HG03135 (cell line): ENCODE measurements around the gene PLXNA2.

Experiments
- ATAC-seq: cut with Tn5 transposase; IDR thresholded peaks from one replicate; pipeline ENCODE4 v1.9.1; 2021; ENCODE audit warnings: mild to moderate bottlenecking, moderate library complexity; ENCODE audit not compliant: unreplicated experiment

The PLXNA2 gene

DNA sequence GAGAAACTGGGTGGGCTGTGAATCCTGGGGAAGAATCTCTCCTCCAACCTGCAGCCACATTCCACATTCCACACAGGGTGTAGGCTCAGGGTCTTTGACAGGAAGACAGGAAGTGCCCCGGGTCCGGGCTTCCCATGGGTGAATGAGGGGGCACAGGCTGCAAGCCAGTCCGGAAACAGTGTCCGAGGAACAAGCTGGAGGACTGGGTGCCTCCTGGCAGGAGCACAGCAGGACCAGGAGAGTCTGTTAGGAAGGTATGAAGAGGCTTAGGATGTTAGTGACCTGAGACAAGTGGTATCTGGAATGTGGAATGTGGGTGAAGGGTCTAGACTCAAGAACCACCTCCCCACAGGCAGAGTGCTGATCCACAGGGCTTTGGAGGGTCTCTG, 212.3 kb downstream of the PLXNA2 start:
- ATAC-seq, result no peak

DNA sequence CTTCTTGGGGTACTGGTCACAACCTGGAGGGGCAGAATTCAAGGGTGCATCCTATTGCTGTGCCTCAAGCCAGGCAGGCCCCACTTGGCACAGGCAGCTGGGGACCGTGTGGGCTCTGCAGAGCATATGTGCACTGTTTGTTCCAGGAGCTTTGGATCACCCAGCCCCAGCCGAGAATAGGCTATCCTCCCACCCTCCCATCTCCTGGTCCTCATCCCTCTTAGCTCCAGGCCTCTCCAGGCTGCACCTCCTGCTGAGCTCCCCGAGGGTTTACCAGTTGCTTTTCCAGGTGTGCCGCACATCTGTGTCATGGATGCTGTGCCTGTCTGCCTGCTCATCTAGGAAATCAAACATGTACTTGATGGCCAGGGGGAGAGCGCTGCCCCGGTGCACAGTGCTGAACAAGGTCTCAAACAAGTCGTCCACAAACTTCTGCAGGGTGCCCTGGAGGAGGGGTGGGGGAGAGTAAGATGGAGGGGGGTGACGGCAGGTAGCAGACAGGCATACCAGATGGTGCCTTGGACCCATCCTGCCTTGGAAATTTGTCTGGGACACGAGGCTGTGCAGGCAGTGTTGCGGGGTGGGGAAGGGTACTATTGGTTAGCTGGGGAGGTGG, 212.8 kb downstream of the PLXNA2 start:
- ATAC-seq, result no peak

DNA sequence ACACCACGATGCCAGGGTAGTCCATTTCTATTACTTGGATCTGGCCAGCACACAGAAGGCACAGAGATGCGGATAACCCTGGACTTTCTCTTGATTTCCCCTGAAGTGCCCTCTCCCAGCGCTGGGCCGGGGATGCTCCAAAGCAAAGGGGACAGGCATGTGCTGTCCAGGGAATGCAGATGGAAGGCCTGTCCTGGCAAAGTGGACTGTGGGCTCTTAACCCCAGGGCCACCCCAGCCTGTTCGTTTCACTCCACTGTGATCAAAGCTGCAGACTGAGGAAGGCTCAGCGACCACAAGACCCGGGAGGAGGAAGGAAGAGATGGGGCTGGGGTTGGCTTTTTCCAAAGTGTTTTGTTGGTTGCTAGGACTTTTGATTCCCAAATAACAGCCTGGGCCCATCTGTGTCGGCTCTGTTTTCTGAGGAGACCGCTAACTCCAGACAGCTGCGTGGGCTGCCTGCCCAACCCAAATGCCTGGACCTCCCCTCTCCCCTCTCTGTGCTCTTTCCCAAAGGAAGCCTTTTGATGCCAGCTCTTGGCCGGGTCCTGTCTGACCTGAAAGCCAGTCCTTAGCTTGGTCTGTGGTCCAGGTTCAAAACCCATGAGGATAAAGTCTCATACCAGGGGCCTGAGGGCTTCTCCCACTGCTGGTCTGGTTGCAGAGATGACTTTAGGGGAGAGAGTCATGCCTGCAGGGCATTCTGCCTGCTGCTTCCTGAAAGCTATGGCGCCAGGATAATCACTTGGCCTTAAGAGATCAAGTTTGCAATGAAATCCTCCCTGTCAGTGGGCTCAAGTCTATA, 213.7 kb downstream of the PLXNA2 start:
- no peak for ATAC-seq

DNA sequence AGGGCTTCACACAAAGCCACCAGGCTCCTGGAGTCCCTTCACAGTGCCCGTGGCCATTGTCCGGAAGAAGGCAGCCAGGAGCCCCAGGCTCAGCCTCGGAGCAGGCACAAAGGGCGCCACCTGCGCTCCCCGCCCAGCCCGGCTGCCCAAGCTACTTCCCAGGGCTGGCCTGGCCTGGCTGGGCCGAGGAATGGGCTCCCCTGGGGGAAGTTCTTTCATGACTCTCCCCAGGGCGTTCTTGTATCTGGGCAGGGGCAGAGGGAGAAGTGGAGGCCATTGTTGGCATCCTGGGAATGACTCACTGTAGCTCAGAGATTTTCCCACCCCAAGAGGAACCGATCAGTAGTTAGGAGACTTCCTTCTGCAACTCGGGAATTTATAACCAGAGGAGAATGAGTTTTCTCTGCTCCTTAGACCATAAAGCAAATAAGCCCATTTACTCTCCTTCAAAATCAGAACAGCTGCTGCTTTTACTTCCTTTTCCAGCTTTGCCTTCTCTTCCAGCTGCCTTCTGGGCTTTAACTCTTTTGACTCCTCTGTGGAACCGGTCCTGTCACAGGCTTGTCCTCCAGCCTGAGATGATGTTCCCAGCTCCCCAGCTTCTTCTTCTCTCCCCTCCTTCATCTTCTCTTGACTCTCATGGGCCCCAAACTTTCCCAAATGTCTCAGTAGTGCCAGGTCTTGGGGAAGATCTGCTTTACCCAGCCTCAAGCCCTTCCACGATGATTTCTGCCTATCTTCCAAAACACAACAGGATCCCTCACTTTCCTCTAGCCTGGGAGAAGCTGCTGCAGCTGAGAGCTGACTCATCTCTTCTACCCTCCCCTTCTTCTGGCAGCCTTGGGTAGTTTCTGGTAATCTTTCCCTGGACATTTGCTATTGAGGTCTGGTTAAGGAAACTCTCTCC, 214.6 kb downstream of the PLXNA2 start:
- no peak for ATAC-seq

DNA sequence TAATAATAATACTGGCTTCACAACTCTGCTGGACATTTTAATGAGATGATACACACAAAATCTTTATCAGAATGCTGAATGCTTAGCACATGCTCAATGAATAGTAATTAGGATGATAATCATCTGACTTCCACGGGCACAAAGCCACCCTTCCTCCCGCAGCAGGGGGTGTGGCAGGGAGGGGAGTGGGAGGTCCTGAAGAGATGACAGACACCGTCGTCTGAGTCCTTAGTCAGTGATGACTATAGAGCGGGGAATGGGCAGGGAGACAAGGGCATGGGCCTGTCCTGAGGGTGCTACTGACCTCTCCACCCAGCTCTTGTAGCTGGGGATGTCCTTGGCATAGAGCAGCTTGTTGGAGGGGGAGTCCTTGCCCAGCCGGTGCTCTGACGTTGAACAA, 215.7 kb downstream of the PLXNA2 start:
- no peak for ATAC-seq

DNA sequence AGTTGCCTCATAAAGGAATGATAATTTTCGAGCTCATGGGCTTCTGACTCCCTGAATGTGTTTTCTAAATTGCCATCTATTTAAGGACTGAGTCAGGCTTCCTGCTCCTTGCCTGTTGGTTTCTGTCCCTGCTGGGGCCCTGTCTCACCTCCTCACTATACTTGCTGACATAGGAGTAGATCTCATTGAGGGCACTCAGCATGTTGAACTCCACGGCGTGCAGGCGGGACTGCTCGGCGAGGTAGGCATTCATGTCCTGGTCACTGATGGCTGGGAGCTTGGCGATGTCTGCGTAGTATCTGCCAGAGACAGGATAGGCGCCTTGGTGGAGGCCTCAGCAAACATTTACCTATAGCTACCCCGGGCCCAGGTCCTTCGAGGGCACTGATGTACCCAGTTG, 216.3 kb downstream of the PLXNA2 start:
- ATAC-seq, result no peak

DNA sequence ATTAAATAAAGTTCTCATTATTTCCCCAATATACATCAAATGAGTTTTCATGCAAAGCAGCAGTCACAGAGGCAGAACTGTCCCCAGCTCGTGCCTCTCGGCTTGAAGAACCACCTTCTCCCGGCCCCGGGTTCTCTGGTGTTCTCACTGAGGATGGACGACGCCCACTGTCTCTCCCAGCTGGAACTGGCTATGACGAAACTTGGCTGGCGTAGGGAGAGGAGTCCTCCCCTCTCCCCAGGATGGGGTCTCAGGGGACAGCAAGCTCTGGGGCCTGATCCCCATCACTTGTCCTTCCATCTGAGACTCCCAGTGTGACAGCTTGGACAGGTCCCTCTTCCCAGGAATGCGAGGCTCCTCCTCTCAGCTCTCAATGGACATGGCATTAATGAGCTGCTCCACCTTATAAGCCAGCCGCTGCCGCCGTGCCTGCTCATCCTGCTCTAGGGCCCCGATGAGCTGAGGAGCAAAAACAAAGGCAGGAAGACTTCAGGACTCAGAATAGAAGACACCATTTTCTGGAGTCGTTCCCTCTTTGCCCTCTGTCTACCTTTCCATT, 217.2 kb downstream of the PLXNA2 start:
- ATAC-seq, result no peak

DNA sequence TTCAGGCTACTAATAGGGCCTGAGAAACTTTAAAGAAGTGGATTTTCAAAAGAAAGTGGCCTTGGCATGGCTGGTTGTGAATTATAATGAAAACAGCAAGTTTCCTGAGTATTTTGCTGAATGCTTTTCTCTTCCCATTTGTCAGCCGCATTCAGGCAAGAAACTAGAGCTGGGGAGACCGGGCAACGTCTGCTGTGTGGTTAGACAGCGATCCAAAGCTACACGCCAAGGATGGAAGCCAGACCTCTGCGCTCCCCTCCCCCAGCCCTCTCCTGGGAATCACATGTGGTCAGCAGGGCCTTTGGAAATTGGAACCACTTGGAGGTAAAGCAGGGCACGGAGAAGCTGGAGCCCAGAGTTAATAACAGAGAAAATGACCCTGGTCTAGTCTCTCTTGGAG, 219.2 kb downstream of the PLXNA2 start:
- ATAC-seq, result no peak

DNA sequence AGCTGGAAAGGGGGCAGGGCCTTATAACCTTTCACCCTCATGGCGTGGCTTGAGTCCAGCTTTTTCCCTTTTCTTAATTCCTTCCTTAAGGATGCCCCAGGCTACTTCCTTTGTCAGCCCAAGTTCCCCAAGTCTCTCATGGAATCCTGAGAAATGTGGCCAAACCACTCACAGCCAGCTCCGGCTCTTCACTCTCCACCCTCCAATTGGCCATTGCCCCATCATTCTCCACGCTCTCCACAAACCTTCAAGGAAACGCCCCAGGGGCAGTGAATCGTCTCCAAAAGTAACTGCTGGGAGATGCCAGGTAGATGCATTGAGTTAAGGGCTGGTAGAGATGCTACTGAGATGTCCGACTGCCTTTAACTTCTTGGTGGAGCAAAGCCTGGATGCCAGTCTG, 219.8 kb downstream of the PLXNA2 start:
- ATAC-seq, result no peak

DNA sequence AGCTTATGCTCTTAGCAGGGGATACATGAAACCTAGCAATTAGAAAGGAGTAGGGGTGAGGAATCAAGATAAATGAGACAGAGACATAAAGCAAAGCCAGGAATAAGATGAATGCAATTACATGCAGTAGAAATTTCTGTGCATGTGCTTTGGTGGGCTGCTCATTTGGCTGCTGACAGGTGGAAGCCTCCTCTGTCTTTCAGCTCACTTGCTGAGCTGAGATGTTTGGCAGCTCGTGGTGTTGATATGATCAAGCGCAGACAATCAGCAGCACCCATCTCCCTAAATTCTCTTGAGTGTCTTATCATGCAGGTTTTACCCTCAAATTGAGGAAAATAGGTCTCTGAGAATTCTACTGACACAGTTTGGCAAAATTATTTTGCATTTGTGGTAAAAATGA, 224.9 kb downstream of the PLXNA2 start:
- no peak for ATAC-seq

DNA sequence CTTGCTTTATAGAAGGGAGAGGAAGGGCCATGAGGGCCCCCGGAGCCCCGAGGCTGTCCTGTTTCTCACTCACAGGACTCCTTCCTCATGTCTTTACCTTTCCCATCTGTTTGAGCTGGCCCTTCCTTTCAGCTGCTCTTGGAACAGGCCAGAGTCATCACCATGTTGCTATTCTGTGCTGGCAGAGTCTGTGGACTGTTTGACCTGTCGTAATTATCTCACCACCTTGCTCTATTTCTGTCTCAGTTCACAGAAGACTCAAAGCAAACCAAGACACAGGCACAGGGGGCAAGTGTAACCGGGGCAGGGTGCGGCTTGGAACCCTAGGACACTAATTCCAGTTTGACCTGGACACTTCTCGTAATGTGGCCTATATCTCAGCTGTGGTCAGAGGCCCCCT, 228.9 kb downstream of the PLXNA2 start:
- ATAC-seq, result no peak

DNA sequence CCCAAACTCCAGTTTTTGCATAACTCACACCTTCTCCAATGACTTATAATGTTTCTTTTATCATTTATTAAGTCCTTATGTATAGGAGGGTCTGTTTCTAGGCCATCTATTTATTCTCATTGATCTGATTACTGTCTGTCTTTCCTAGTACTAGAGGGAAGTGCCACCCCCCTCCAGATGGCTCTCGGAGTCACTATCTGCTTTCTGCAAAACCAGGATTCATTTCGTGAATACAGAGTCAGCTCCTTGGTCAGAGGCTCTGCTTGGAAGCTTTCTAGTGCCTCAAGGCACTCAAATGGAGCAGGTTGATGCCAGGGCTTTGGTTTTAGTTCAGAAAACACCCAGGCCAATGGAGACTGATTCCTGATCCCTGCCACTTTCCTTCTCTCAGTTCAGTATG, 231.0 kb downstream of the PLXNA2 start:
- ATAC-seq, result no peak

DNA sequence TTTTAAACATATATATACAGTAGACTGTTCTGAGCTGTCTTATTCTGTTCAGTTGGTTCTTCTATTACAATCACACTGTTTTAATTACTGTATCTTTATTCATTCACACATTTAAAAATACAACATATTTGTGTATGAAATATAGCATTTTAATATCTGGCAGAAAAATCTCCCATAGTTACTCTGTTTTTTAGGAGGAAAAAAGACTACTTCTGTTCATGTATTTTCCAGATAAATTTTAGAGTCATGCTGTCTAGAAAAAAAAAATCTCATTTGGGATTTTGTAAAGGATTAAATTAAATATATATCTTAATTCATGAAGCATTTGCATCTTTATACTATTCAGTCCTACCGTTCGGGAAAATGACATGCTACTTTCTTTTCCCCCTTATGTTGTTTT, 231.5 kb downstream of the PLXNA2 start:
- ATAC-seq, result no peak

DNA sequence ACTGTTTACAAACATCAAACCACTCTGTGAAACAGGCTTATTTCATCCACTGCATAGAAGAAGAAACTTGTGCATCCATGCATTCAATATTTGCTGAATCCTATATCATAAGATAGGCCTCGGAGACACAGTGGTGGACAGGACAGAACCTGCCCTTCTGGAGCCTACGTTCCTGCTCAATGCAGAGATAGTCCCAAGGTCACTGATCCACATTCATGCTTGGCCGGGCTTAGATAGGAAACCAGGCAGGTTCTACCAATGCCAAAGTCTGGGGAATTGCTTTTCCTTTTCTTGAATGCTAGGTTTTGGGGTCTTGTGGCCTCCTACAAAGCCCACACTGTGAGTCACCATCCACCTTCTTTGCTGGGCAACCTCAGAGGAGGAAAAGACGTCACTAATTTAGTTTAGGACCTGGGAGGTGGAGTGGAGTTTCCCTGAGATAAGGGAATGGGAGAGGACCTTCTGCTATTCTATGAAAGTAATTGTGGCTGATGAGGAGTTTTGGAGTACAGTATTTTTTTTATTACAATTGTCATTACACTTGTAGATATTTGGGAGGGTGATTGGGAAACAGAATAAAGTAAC, 233.6 kb downstream of the PLXNA2 start:
- no peak for ATAC-seq

DNA sequence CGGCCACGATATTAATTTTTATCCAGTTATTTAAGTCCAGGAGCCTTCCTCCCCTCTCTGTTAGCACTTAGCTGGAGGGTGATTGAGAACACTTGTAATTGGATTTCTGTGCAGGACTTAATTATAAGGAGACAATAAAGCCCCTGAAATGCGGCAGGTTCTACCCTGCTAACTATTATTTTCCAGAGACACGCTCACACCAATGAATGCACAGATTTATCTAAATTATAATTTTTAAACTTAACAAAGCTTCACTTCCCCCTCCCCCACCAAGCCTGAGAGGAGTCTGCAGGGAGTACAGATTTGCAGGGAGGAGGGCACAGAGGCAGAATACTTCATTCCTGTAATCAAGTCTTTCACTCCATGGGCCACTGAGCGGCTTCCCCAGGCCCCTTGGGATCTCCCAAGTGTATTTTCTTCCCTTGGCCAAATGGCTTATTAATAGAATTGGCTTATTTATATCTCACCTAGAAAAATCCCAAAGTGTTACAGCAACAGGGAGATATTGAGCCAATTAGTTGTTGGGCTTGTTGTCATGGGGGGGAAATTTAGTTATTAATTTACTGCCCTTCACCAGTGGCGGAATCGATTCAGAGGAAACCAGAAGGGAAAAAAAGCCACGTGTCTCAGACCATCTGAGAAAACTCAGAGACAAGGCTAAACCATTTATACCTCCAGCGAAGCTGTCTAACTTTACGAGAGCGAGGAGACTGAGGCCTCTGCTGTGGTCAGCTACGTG, 234.3 kb downstream of the PLXNA2 start:
- ATAC-seq, result no peak

DNA sequence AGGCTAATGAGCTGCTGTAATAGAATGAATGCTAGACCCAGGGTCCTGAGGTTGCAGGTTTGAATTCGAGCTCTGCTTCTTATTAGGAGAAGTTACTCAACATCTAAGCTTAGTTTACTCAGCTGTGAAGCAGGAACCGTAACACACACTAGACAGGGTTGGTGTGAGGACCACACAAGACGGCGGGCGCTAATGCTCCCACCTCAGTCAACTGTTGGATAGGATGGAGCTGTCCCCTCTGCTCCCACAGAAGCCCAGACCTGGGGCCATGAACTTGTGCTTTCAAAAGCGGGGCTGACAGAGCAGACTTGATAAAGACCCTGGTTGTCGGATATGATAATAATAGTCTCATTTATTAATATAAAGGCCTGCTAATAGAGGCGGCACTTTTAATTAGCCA, 234.9 kb downstream of the PLXNA2 start:
- ATAC-seq, result no peak

DNA sequence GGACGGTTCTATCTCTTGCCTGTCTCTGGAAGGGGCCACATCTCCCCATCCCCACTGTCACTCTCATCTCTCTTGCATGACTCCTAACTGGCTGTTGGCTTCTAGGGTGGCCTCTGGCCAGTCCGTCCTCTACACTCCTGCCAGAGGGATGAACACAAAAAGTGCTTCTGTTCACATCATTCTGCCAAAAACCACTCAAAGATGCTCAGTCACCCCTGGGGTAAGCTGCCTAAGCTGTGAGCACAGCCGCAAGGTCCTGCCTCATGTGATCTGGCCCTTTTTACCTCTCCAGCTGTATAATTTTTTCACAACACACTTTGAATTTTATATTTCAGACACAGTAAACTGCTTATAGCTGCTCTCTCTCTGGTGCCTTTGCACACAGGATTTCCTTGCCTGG, 235.7 kb downstream of the PLXNA2 start:
- no peak for ATAC-seq

DNA sequence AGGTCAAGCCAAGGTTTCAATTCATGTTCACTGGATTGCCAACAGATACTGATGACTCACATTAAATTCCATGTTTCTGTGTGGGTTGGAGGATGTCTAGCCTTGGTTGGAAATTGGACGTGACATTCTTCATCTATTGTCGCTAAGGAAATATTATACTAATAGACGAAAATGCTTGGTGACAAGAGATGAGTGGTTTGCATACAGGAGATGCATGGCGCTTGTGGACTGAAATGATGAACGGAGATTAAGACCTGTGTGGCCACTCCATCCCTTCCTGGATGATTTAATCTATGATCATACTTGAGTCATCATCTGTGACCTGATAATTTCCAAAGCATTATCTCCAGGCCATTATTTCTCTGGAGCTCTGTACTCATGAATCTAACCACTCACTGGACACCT, 236.2 kb downstream of the PLXNA2 start:
- no peak for ATAC-seq

DNA sequence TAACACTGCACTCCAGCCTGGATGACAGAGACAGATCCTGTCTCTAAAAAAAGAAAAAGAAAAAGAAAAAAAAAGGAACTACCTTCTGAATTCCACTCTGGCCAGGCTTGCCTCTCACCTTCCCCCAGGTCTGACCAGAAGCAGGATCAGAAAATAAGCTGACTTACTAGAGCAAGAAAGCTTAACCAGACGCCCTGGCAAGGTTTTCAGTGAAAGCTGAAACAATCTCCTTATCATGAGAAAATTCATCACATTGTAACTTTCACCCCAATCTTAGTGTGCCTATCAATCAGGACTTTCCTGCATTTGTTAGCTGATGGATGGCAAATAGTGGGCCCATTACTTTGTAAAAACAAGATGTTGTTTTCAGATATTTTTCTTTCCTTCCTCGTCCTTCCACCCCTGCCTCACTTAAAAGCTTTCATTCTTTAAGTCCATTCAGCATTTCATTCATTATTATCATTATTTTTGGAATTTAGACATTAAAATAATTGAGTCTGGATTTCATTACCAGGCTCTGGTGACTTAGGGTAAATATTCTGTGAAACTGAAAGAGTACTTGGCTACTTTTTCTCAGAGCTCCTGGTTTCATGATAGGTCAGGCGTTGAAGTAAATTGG, 236.8 kb downstream of the PLXNA2 start:
- no peak for ATAC-seq
